Endothelial cell of umbilical vein (primary cell): Measurements from ENCODE around the gene PPP1R1B. TPM values are rescaled to one million over a fixed set of nuclear protein-coding genes. Genes with fewer than 3 reads are reported as not detected.

Experiments used
- BruUV-seq: library from RNA; stranded (reverse); fragments of 400-500 nt; replicated peaks from 2 replicates; lab custom pipeline; 2021; lab: Mats Ljungman, UMichigan
- CTCF ChIA-PET: fragments of 300-600, 350-600 bp; sonication (Branson Sonifier 250); formaldehyde crosslinking; loops from one replicate; lab custom pipeline; 2021; ENCODE audit warnings: antibody characterized with exemption, inconsistent platforms; lab: Charles Lee
- POLR2A ChIA-PET: fragments of 300-600, 350-600 bp; sonication (Branson Sonifier 250); formaldehyde crosslinking; loops from one replicate; lab custom pipeline; 2021; ENCODE audit warnings: antibody characterized with exemption, inconsistent platforms; lab: Charles Lee
- DNase-seq: peaks from one replicate; pipeline ENCODE4 v3.0.0-alpha.2; 2011; ENCODE audit warnings: low read depth, low spot score
- FAIRE-seq: peaks from 2 replicates; lab custom pipeline; 2011; peaks lifted over from hg19 to GRCh38; lab: Jason Lieb, UNC
- H2AFZ ChIP-seq: 2 replicates; pipeline ENCODE4 v1.6.0; 2012; ENCODE audit warnings: low read depth, low read length, control low read depth, inconsistent platforms
- H3K27ac ChIP-seq: 2 replicates; pipeline ENCODE4 v1.5.1; 2011; ENCODE audit warnings: low read depth, mild to moderate bottlenecking, control low read depth, low read length, moderate library complexity; ENCODE audit not compliant: insufficient read depth
- H3K27me3 ChIP-seq, 2 experiments: 2 replicates each; pipeline versions ENCODE4 v1.6.0 to v1.6.1; 2011; ENCODE audit warnings: low read length in 2 of 2, mixed read lengths in 1 of 2; ENCODE audit not compliant: control insufficient read depth in 2 of 2, insufficient read depth in 2 of 2
- H3K36me3 ChIP-seq, 2 experiments: 2 replicates in 1 of 2; 3 replicates in 1 of 2; pipeline ENCODE4 v1.5.1; 2011; ENCODE audit warnings: low read length in 2 of 2, mild to moderate bottlenecking in 1 of 2, moderate library complexity in 1 of 2; ENCODE audit not compliant: control insufficient read depth in 2 of 2, insufficient read depth in 2 of 2; ENCODE audit errors: extremely low read depth in 1 of 2
- H3K4me1 ChIP-seq: 3 replicates; pipeline ENCODE4 v1.5.1; 2011; ENCODE audit warnings: mild to moderate bottlenecking, low read length; ENCODE audit not compliant: control insufficient read depth, insufficient read depth; ENCODE audit errors: extremely low read depth
- H3K4me2 ChIP-seq: 2 replicates; pipeline ENCODE4 v1.6.1; 2011; ENCODE audit warnings: low read length, control low read depth, mixed read lengths; ENCODE audit not compliant: insufficient read depth
- H3K4me3 ChIP-seq, 3 experiments: fragments of 200-600 bp in 1 of 3; sonication (generic), shearing (Covaris generic) in 1 of 3; replicated peaks in 1 of 3; 2 replicates each; pipeline ENCODE4 v1.5.1; 2011 to 2016; ENCODE audit warnings: control low read depth in 3 of 3, low read length in 3 of 3, mild to moderate bottlenecking in 2 of 3, inconsistent platforms in 1 of 3, low read depth in 1 of 3, moderate library complexity in 1 of 3; ENCODE audit not compliant: insufficient read depth in 1 of 3
- H3K79me2 ChIP-seq: 2 replicates; pipeline ENCODE4 v1.6.0; 2012; ENCODE audit warnings: low read length, inconsistent platforms; ENCODE audit not compliant: control insufficient read depth, insufficient read depth
- H3K9ac ChIP-seq: replicated peaks from 2 replicates; pipeline ENCODE3; 2011; ENCODE audit warnings: low read length, control low read depth; ENCODE audit not compliant: insufficient read depth; ENCODE audit errors: extremely low read depth
- H3K9me1 ChIP-seq: replicated peaks from 3 replicates; pipeline ENCODE4 v1.6.0; 2011; ENCODE audit warnings: mild to moderate bottlenecking, low read length; ENCODE audit not compliant: control insufficient read depth, insufficient read depth; ENCODE audit errors: extremely low read depth
- H3K9me3 ChIP-seq: replicated peaks from 2 replicates; pipeline ENCODE4 v1.5.1; 2012; ENCODE audit warnings: low read length, inconsistent platforms; ENCODE audit not compliant: control insufficient read depth, insufficient read depth
- H4K20me1 ChIP-seq: replicated peaks from 2 replicates; pipeline ENCODE3; 2011; ENCODE audit warnings: mild to moderate bottlenecking, low read length; ENCODE audit not compliant: control insufficient read depth, insufficient read depth; ENCODE audit errors: extremely low read depth
- EZH2 ChIP-seq: IDR thresholded peaks from 2 replicates; pipeline ENCODE4 v1.6.1; 2012; ENCODE audit warnings: borderline replicate concordance, low read depth, mild to moderate bottlenecking, moderate library complexity, low read length, inconsistent platforms; ENCODE audit not compliant: severe bottlenecking
- FOS ChIP-seq: IDR thresholded peaks from 2 replicates; pipeline ENCODE4 v1.6.1; 2011; ENCODE audit warnings: mild to moderate bottlenecking, low read length, moderate library complexity, borderline replicate concordance; ENCODE audit not compliant: insufficient read depth
- JUN ChIP-seq: IDR thresholded peaks from 2 replicates; pipeline ENCODE4 v1.6.1; 2011; ENCODE audit warnings: borderline replicate concordance, low read depth; ENCODE audit not compliant: insufficient read length, insufficient read depth
- POLR2A ChIP-seq: IDR thresholded peaks from 2 replicates; pipeline ENCODE4 v1.6.1; 2012; ENCODE audit warnings: low read depth, mild to moderate bottlenecking, control low read depth, low read length
- dilution Hi-C: fragments of 300-500 bp; cut with MboI; formaldehyde crosslinking; loops from one replicate; pipeline ENCODE4 v1.15.0; 2019; ENCODE audit warnings: low sequenced_read_pairs; ENCODE audit not compliant: extremely low pct_ligation_motif_present
- intact Hi-C: fragments of 100-400 bp; cut with micrococcal nuclease; formaldehyde crosslinking; loops from one replicate; pipeline ENCODE4 v1.10.0; 2022
- polyA plus RNA-seq, 4 experiments: library from polyadenylated mRNA; depleted of rRNA in 3 of 4; stranded (reverse) in 3 of 4; unstranded in 1 of 4; fragments of >200 nt; gene quantifications; 2 replicates each; pipeline versions ENCODE4 v1.2.1 to v1.2.3, GENCODE V29; 2011 to 2012; ENCODE audit warnings: missing spikeins in 1 of 4
- total RNA-seq: library from RNA; stranded (reverse); gene quantifications from 2 replicates; pipeline ENCODE4 v1.2.3, GENCODE V29; 2021
- TF ChIP-seq, protein P1 (sequence below), 2 donors: IDR thresholded peaks; 1 replicate in 1 of 2; 2 replicates in 1 of 2; pipeline ENCODE4 v1.5.1; 2011; ENCODE audit warnings: low read length in 2 of 2, mild to moderate bottlenecking in 2 of 2, moderate library complexity in 2 of 2, control low read depth in 1 of 2, inconsistent platforms in 1 of 2, low read depth in 1 of 2; ENCODE audit not compliant: insufficient read depth in 1 of 2; ENCODE audit errors: extremely low read depth in 1 of 2

Gene PPP1R1B
- total and polyA plus RNA-seq, 2 donors (not counting 3 experiments of a cell fraction or from before 2014, with no cell fraction given): not detected

GRCh38 chr17:39622380-39623006, 4.3 kb upstream of the PPP1R1B start:
- Histone ChIP-seq H3K9me1 (no peaks in the 10 kb centered on the region), H3K27me3 (peaks cover 28 to 29% of the 10 kb centered on the region in 2 experiments), H3K79me2 (no peaks in the 10 kb centered on the region), H2AFZ (no peak overlapping the region), H3K4me3 (no peak overlapping the region), H3K9me3 (no peaks in the 10 kb centered on the region), H3K9ac (no peak overlapping the region), H3K4me2 (no peak overlapping the region), H3K4me1 (peaks cover 7% of the 10 kb centered on the region), H3K36me3 (no peaks in the 10 kb centered on the region), H3K27ac (no peak overlapping the region), H4K20me1 (no peaks in the 10 kb centered on the region)
- FAIRE-seq (no peak), DNase-seq (no peak)
- POLR2A ChIA-PET: no interaction called here
- intact Hi-C loops: loop anchor here (1.0 to 10.0 kb wide), 10 partner anchors 30 to 358 kb away; partner anchors contain the start of genes MIEN1, PNMT and PSMD3
- BruUV-seq: no TSS peak
- CTCF ChIA-PET: interaction anchor here (0.9 to 5.8 kb wide), 35 partner anchors 9 to 360 kb away, joined by 3 to 291 read pairs (median 10); partner anchors contain the start of genes ERBB2, MIEN1, PGAP3 and PNMT
- peak; percentile 8 for TF ChIP-seq EZH2
- TF ChIP-seq FOS: no peak
- dilution Hi-C loops: no loop called here

DNA sequence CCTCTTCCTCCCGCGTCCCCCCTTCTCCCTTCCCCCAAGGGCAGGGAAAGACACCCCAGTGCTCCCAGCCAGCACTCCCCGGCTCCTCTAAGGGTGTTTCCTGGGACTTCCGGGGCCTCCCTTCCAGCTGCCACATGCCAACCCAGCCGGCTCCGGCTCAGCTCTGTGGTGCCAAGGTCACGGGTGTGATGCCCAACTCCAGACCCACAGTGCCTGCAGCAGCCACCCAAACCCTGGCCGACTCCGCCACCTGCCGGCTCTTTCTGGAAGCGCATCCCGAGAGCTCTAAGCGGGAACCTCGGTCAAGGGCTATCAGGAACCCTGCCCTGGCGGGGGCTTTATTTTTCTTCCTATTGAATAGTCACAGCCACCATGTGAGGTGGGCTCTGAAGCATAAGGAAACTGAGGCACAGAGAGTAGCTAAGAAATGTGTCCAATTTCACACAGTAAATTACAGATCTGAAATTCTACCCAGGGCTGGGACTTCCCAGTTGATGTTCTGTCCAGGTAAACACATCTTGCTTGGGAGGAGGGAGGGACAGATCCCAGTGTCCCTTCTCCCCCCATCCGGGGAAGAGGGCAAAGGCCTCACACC, 3.3 kb upstream of the PPP1R1B start:
- ChIA-PET CTCF (interaction anchor here (0.6 to 4.0 kb wide), 57 partner anchors 8 to 418 kb away, joined by 3 to 70 read pairs (median 5); partner anchors contain the start of genes ERBB2, MED1, MIEN1 and PNMT), POLR2A (no interaction called here)
- H3K9me1 ChIP-seq: no peaks in the 10 kb centered on the region
- BruUV-seq: no TSS peak
- no peaks in the 10 kb centered on the region for H4K20me1 ChIP-seq
- peaks cover 36% of the 10 kb centered on the region in 2 experiments for H3K27me3 ChIP-seq
- intact Hi-C loops: loop anchor here (1.0 to 10.0 kb wide), 5 partner anchors 29 to 331 kb away; partner anchors contain the start of gene MIEN1
- H3K4me1 ChIP-seq: peaks cover 3% of the 10 kb centered on the region
- TF ChIP-seq EZH2 (no peak), POLR2A (no peak), JUN (no peak)
- TF ChIP-seq, protein P1, sequence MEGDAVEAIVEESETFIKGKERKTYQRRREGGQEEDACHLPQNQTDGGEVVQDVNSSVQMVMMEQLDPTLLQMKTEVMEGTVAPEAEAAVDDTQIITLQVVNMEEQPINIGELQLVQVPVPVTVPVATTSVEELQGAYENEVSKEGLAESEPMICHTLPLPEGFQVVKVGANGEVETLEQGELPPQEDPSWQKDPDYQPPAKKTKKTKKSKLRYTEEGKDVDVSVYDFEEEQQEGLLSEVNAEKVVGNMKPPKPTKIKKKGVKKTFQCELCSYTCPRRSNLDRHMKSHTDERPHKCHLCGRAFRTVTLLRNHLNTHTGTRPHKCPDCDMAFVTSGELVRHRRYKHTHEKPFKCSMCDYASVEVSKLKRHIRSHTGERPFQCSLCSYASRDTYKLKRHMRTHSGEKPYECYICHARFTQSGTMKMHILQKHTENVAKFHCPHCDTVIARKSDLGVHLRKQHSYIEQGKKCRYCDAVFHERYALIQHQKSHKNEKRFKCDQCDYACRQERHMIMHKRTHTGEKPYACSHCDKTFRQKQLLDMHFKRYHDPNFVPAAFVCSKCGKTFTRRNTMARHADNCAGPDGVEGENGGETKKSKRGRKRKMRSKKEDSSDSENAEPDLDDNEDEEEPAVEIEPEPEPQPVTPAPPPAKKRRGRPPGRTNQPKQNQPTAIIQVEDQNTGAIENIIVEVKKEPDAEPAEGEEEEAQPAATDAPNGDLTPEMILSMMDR (IDR thresholded peaks at IDR 0.05; ENCODE audit: extremely low read depth in 1 of 2, insufficient read depth in 1 of 2, low read depth in 1 of 2, low read length in 2 of 2): peak; percentile 93 to 96
- H3K9me3 ChIP-seq: no peaks in the 10 kb centered on the region
- H3K36me3 ChIP-seq: no peaks in the 10 kb centered on the region
- no peaks in the 10 kb centered on the region for H3K79me2 ChIP-seq
- dilution Hi-C loops: no loop called here
- H3K4me2 ChIP-seq: no peak overlapping the region
- FAIRE-seq (peak; percentile 86), DNase-seq (peak; percentile 61)
- no peak overlapping the region for H3K27ac ChIP-seq
- no peak overlapping the region for H2AFZ ChIP-seq
- no peak overlapping the region for H3K4me3 ChIP-seq
- H3K9ac ChIP-seq: no peak overlapping the region
